Erythroblast (primary cell): Measurements from ENCODE around the gene PRKAR1A.

ENCODE experiments used
- GATA1 ChIP-seq: IDR thresholded peaks from 2 replicates; pipeline ENCODE4 v1.6.1; 2011; ENCODE audit warnings: low read depth, mild to moderate bottlenecking, control low read depth, low read length, moderate library complexity
- POLR2A ChIP-seq: IDR thresholded peaks from 2 replicates; pipeline ENCODE4 v1.6.1; 2011; ENCODE audit warnings: mild to moderate bottlenecking, low read length

DNA sequence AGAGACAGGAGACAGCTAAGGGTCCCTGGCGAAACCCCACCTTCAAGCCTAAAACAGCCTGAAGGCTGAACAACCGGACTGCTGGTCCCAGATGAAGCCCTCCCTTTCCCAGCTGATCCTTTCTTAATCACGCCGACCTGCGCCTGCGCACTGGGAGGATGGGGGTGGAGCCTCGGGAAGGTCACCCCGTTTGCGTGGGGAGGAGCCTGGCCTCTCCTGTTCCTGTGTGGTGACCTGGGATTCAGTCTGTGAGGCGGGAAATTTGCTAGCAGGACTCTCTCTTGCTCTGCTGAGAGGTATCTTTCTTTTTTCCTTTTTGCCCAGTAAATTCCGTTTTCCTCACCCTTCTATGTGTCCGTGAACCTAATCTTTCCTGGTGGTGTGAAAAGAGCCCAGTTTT lies 79.4 kb downstream of the PRKAR1A start:
- no peak for TF ChIP-seq POLR2A
- TF ChIP-seq GATA1: no peak
